Anterior cingulate cortex (tissue), 58 donors: ENCODE measurements around the gene IFIT1B.
A peak's percentile ranks its signal among the peaks of the same experiment; 100 is the strongest.
"Not testable (repeated sequence)": the region's sequence is repeated elsewhere in the genome, so short reads cannot be mapped to it uniquely, and the experiment has no call there.

Experiments
- DNase-seq, 58 donors: peaks; one replicate each; lab custom pipeline; 2025; lab: John Stamatoyannopoulos, UW

Gene IFIT1B

GRCh38 chr10:89373916-89374711 is 3.7 kb upstream of the IFIT1B start:
- DNase-seq, result peak in 56 of 58 donors; percentile 9 to 96 (median 78)

DNA sequence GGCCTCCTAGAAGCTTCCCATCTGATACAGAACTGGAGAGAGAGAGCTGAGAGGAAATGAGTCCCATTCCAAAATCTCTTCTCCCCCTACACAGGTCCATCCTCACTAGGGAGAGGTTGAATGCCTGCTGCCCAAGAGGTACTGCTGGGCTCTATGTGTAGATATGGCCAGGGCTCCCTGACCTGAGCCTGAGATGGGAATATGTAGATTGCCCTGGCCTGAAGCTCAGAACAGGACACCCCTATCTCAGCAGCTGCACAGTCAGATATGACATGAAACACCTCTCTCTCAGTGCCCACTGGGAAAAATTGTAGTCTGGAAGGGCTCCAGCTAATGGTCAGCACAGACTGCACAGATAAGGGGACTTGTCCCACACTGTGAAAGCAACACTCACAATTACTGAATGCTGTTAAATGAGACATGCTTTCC is 3.1 kb upstream of the IFIT1B start:
- DNase-seq, result peak in 6 of 58 donors; percentile 14 to 43 (median 28)

GRCh38 chr10:89379103-89379502 is 1.2 kb downstream of the IFIT1B start:
- no peak for DNase-seq

DNA sequence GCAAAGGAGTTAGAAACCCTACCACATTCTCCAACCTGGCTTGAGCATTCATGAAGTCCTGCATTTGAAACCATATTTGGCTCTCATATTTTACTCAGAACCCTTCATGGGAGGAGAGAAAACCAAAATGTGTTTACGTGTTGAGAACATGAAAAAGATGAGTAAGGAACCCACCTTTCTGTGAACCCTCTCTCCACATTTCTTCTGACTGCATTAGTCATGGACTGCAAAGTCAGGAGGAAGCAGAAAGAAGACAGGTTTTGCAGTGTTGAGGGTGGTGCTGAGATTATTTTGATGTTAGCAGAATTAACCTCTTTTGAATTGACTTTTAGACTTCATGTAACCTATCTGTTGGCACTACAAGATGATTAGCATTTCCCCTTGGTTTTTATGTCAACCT is 4.9 kb downstream of the IFIT1B start:
- no peak for DNase-seq

DNA sequence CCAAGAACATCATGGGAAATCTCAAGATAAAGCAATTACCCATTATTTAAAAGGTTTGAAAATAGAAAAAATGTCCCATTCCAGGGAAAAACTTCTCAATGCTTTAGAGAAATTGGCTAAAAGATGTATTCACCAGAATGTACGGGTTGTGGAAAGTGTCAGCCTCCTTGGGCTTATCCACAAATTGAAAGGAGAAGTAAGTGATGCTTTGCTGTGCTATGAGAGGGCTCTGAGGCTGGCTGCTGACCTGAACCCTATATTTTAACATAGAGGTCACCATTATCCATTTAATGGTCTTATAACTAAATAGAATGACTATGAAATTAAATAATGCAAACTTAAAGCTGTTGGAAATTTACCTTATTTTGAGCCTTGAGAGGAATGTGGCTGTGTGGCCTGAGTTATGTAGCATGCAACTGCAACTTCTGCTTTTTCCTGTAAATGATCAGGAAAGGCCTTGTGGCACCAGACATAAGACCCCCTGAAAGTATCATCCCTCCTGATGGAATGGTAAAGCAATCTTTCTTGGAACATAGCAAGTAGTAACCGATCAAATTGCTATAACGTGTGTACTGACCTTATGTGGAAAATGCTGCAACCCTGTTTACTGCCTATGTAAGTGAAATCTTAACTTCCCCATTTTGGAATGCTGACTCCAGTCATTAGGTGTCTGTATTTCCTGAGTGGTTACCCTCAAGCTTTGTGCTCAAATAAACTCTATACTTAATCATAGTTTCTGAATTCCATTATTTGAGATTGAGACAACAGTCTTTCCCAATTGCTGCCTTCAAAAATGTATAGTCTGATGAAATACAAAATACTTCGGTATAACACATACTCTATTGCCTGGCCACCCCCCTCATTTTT is 6.9 kb downstream of the IFIT1B start:
- no peak for DNase-seq

DNA sequence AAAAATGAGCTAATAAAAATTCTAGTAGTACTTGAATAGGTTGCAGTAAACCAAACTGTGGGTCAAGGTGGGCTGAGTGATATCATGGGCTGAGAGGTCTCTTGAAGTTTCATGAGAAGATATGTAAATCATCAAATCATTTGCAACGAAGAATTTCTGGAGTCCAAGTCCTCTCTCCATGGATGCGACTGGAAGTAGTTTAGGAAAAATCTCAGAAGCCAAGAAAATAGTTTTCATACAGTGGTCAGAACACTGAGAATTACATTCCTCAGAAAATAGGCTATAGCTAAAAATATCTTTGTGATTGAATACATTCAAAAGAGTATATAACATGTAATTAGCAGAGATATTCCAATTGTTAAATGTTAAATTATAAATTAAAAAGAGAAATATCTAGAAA is 10.9 kb downstream of the IFIT1B start:
- DNase-seq, result no peak

DNA sequence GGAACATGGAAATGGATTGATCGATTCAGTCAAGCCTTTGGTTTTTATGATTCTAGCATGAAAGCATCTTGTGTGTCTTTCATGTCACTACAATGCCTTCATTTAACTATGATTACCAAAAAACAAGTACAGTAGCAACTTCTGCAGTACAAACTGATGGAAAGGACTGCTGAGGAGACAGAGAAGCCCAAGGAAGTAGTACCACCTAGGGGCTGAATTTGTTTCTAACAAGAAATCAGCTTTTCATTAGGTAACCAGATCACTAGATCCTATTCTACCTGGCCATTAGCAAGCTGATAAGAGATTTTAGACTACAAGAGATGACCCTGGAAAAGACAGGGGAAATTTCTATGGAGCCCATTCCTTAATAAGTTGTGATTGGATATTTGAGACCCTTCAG is 11.4 kb downstream of the IFIT1B start:
- DNase-seq, result peak in 4 of 58 donors; percentile 10 to 64 (median 19)

DNA sequence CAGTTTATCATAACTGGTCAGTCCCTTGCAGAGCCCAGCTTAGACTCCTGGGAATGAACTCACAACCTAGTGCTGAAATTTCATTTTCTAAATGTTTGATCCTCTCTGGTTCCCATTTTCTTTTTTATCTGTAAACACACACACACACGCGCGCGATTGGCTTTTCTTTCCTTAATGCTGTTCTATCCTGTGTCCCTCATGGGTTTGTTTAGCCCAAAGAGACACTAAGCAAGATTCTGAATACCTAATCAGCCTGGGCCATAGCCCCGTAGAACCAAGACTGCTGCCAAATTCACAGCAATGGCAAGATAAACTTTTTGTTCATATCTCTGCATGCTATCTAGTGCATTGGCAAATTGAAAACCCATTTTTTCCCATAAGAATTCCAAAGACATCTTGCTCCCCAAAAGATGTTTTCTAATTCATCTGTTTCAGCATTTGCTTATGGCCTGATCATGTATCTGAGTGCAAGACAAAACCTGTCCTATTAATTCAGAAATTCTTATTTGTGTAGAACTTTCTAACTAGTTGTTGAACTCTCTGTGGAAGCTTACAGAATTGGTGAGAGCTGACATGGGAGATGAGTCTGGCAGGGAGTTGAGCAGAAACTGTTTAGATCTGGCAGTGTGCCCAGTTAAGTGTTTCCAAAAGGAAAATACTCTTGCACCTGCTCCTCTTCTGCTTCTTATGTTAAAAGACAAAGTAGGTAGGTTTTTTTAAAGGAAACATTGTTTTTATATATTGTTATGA is 12.8 kb downstream of the IFIT1B start:
- peak in 1 of 58 donors; percentile 16 for DNase-seq

GRCh38 chr10:89391226-89391576 is 13.3 kb downstream of the IFIT1B start:
- not testable (repeated sequence) for DNase-seq

DNA sequence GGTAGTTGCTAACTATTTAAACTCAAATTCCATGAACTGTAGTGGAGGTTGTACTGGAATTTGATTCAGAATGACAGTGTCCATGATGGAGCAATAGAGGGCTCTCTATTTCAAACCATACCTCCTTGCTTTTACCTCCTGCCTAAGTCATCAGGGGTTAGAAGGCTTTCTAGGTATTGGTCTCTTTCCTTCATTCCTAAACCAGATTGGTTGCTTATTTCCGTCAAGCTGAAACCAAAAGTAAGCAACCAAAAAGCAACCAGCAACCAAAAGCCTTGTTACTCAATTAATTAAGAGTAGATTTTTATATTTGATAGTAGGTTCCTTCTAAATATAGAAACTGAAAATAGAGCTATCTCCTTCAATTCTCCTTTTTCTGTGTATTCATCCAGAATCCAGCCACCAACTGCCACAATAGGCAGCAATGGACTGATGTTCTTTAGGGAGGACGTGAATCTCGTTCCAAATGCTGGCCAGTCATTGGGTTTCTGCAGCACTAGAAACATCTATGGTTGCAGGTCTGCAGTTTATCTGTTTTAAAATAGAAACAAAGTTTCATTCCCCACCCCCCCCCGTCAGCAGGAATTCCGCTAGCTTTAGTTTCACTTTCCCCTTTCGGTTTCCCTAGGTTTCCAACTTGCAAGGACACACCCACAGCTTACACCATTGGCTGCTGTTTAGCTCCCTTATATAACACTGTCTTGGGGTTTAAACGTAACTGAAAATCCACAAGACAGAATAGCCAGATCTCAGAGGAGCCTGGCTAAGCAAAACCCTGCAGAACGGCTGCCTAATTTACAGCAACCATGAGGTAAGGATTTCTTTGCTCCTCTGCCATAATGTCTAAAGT is 14.3 kb downstream of the IFIT1B start, which contains the start of gene IFIT1:
Gene IFIT1, plus strand, starts transcription at position 717 of the 850 bp plus-strand sequence. Its CDS starts 90 bp downstream, at position 807.
- DNase-seq, result peak in 41 of 58 donors; percentile 11 to 92 (median 48)

DNA sequence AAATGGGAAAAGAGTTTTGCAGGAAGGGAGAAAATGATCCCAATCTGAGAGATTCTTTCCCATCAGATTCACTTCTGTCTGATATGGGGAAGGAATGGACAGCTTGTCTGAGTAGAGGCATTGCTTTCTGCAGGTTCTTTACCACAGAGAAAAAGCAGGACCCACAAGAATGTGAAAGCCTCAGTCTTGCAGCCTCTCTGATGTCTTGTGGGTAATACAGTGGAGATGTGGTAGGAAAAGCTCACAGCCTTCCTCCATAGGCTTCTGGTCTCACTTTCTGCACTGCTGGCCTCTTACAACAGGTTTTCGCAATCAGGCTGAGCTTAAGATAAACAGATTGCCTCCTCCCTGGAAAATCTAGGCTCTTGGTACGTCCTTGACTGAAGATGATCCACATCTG is 15.1 kb downstream of the IFIT1B start:
- peak in 13 of 58 donors; percentile 7 to 35 (median 17) for DNase-seq

DNA sequence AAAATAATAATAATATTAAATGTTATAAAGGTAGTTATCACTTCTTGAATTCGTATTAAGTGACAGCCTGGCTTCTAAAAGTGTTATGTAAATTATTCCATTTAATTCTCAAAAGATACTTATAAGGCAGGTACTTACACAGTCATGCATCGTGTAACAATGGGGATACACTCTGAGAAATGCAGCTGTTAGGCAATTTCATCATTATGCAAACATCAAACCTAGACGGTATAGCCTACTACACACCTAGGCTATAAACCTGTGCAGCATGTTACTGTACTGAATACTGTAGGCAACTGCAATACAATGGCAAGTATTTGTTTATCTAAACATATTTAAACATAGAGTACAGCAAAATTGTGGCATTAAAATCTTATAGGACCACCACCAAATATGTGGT is 16.0 kb downstream of the IFIT1B start:
- DNase-seq, result no peak

DNA sequence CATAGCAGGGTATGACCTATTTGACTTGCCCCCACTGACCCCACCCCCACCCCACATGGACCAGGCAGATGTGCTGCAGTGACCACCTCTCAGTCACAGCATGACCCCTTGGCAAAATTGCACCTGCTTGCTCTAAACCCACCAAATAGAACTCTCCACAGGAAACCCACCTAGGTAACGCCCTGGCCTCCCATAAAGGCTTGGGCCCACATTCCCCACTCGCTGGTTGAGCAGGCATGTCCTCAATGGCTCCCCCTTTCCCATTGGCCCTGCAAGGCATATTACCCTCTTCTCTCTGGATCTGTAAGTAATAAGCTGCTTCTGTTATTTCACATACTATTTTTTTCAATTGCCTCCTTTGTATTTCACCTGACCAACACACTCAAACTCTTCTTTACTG is 17.3 kb downstream of the IFIT1B start:
- DNase-seq, result no peak

DNA sequence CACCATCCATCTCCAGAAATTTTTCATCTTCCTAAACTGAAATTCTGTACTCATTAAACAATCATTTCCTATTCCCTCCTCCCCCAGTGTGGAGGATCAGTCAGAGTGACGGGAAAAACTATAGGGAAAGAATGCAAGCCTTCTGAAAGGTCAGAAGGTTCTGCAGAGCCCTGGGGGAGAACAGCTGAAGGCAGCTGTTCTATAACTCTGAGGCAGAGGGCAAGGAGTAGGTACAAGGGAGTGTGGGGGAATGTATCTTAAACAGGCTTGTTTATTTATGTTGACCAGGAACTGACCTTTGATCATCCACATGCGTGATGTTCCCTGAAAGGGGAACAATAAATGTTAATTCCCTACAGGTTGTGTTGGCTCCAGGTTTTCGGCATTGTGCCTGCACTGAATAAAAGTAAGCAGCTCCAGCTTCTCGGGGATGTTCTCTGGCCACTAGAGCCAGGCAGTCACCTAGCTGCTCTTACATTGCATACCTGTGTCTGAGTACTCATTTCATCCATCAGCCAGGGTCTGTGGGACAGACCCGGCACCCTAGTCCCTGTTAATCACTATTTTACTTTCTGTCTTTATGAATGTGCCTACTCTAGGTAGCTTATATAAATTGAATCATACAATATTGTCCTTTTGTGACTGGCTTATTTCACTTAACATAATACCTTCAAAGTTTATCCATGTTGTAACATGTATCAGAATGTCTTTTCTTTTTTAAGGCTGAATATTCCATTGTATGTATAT is 20.3 kb downstream of the IFIT1B start:
- no peak for DNase-seq

DNA sequence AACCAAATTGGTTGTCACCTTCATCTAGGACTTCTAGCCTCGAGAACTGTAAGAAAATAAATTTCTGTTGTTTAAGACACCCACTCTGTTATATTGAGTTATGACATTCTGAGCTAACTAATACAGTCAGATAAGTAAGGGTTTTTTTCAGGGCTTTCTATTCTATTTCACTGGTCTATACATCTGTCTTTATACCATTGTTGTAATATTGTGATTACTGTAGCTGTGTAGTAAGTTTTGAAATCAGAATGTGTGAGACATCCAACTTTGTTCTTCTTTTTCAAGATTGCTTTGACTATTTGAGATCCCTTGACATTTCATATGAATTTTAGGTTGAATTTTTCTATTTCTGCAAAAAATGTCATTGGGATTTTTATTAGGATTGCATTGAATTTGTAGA is 22.1 kb downstream of the IFIT1B start:
- no peak for DNase-seq

DNA sequence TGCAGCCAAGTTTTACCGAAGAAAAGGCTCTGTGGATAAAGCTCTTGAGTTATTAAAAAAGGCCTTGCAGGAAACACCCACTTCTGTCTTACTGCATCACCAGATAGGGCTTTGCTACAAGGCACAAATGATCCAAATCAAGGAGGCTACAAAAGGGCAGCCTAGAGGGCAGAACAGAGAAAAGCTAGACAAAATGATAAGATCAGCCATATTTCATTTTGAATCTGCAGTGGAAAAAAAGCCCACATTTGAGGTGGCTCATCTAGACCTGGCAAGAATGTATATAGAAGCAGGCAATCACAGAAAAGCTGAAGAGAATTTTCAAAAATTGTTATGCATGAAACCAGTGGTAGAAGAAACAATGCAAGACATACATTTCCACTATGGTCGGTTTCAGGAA is 25.2 kb downstream of the IFIT1B start:
- no peak for DNase-seq

GRCh38 chr10:89404104-89405047 is 26.5 kb downstream of the IFIT1B start:
- no peak for DNase-seq

GRCh38 chr10:89406178-89406577 is 28.3 kb downstream of the IFIT1B start:
- not testable (repeated sequence) for DNase-seq
